Mesenchymal stem cell (in vitro differentiated cells and primary cell): ENCODE data around the gene TSC22D1.
A peak's percentile ranks its signal among the peaks of the same experiment; 100 is the strongest.

Source experiments
- DNase-seq: peaks from one replicate; pipeline ENCODE4 v3.0.0-alpha.2; 2013
- H2AFZ ChIP-seq: one replicate; pipeline ENCODE4 v1.6.1; 2013; ENCODE audit warnings: low read depth, mild to moderate bottlenecking, control low read depth, inconsistent platforms, low read length, moderate library complexity
- H2AK5ac ChIP-seq: 2 replicates; pipeline ENCODE4 v1.6.1; 2013; ENCODE audit warnings: low read length, moderate library complexity, mild to moderate bottlenecking, inconsistent platforms; ENCODE audit not compliant: severe bottlenecking
- H2BK120ac ChIP-seq: one replicate; pipeline ENCODE4 v1.6.1; 2013; ENCODE audit warnings: low read depth, mild to moderate bottlenecking, inconsistent platforms, low read length, moderate library complexity
- H2BK12ac ChIP-seq, 2 experiments: one replicate each; pipeline ENCODE4 v1.6.1; 2013; ENCODE audit warnings: inconsistent platforms in 2 of 2, low read length in 2 of 2, mild to moderate bottlenecking in 2 of 2, moderate library complexity in 2 of 2, control low read depth in 1 of 2
- H2BK15ac ChIP-seq: one replicate; pipeline ENCODE4 v1.6.1; 2013; ENCODE audit warnings: mild to moderate bottlenecking, low read depth, inconsistent platforms; ENCODE audit not compliant: poor library complexity, severe bottlenecking
- H2BK5ac ChIP-seq: 2 replicates; pipeline ENCODE4 v1.6.1; 2013; ENCODE audit warnings: low read depth, mild to moderate bottlenecking, low read length, control low read depth, inconsistent platforms; ENCODE audit not compliant: poor library complexity, severe bottlenecking
- H3K14ac ChIP-seq, 2 experiments: one replicate each; pipeline ENCODE4 v1.6.1; 2013; ENCODE audit warnings: inconsistent platforms in 2 of 2, low read length in 2 of 2, control low read depth in 1 of 2, mild to moderate bottlenecking in 1 of 2, moderate library complexity in 1 of 2
- H3K18ac ChIP-seq, 2 experiments: one replicate each; pipeline ENCODE4 v1.6.1; 2013; ENCODE audit warnings: inconsistent platforms in 2 of 2, low read length in 2 of 2, control low read depth in 1 of 2, low read depth in 1 of 2, mild to moderate bottlenecking in 1 of 2
- H3K23ac ChIP-seq, 2 experiments: one replicate each; pipeline ENCODE4 v1.6.1; 2013; ENCODE audit warnings: inconsistent platforms in 2 of 2, low read length in 2 of 2, mild to moderate bottlenecking in 2 of 2, moderate library complexity in 2 of 2, control low read depth in 1 of 2
- H3K27ac ChIP-seq: 2 replicates; pipeline ENCODE4 v1.5.1; 2013; ENCODE audit warnings: mild to moderate bottlenecking, moderate library complexity, low read length, control low read depth, inconsistent platforms; ENCODE audit not compliant: poor library complexity, severe bottlenecking
- H3K27me3 ChIP-seq, 2 experiments: 2 replicates each; pipeline versions ENCODE4 v1.6.1 to v1.7.0; 2013; ENCODE audit warnings: low read length in 2 of 2, mild to moderate bottlenecking in 2 of 2, moderate library complexity in 2 of 2, control low read depth in 1 of 2, inconsistent platforms in 1 of 2; ENCODE audit not compliant: control insufficient read depth in 1 of 2, insufficient read depth in 1 of 2
- H3K36me3 ChIP-seq, 2 experiments: 2 replicates each; pipeline versions ENCODE4 v1.6.1 to v1.7.0; 2013; ENCODE audit warnings: low read length in 2 of 2, control low read depth in 1 of 2, inconsistent platforms in 1 of 2, low read depth in 1 of 2, mild to moderate bottlenecking in 1 of 2; ENCODE audit not compliant: insufficient read depth in 2 of 2, control insufficient read depth in 1 of 2
- H3K4ac ChIP-seq, 2 experiments: one replicate each; pipeline ENCODE4 v1.6.1; 2013; ENCODE audit warnings: inconsistent platforms in 2 of 2, low read length in 2 of 2, mild to moderate bottlenecking in 2 of 2, moderate library complexity in 2 of 2, control low read depth in 1 of 2, low read depth in 1 of 2
- H3K4me1 ChIP-seq: 2 replicates; pipeline ENCODE4 v1.6.1; 2013; ENCODE audit warnings: low read depth, low read length, control low read depth; ENCODE audit not compliant: control insufficient read depth, insufficient read depth
- H3K4me2 ChIP-seq: 2 replicates; pipeline ENCODE4 v1.6.1; 2013; ENCODE audit warnings: low read length, mild to moderate bottlenecking, inconsistent platforms; ENCODE audit not compliant: poor library complexity, severe bottlenecking
- H3K4me3 ChIP-seq, 2 experiments: 2 replicates each; pipeline versions ENCODE4 v1.5.1 to v1.7.0; 2013; ENCODE audit warnings: low read length in 2 of 2, mild to moderate bottlenecking in 2 of 2, control low read depth in 1 of 2, low read depth in 1 of 2; ENCODE audit not compliant: insufficient read depth in 1 of 2
- H3K79me1 ChIP-seq: replicated peaks from 2 replicates; pipeline ENCODE4 v1.6.1; 2013; ENCODE audit warnings: mild to moderate bottlenecking, control low read depth, low read length, inconsistent platforms; ENCODE audit not compliant: poor library complexity, severe bottlenecking
- H3K9ac ChIP-seq: 2 replicates; pipeline ENCODE4 v1.7.0; 2013; ENCODE audit warnings: mild to moderate bottlenecking, low read length, moderate library complexity
- H3K9me3 ChIP-seq: 2 replicates; pipeline ENCODE4 v1.7.0; 2013; ENCODE audit warnings: mild to moderate bottlenecking, low read length; ENCODE audit not compliant: control insufficient read depth
- H4K8ac ChIP-seq: one replicate; pipeline ENCODE4 v1.6.1; 2013; ENCODE audit warnings: inconsistent platforms, mild to moderate bottlenecking, low read length, moderate library complexity
- H4K91ac ChIP-seq: one replicate; pipeline ENCODE4 v1.6.1; 2013; ENCODE audit warnings: mild to moderate bottlenecking, low read length, inconsistent platforms
- whole genome bisulfite sequencing: methylation state at CpG from one replicate; pipeline ENCODE4 v1.1.7; 2013; ENCODE audit warnings: mixed read lengths; 5-methylcytosine and 5-hydroxymethylcytosine counted together

TSC22D1 gene

DNA sequence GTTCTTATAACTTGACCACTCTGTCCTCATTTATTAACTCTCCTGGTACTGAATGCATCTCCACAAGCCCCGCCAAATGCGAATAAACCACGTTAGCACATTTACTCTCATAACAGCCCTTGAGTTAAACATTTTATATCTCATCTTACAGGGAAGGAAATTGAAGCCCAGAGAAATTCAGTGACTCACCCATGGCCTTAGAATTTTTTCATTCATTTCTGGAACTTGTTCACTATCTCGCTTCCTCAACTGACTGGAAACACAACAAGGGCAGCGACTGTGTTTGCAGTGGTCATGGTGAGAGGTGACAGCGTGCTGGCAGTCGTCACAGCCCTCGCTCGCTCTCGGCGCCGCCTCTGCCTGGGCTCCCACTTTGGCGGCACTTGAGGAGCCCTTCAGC, 163.0 kb downstream of the TSC22D1 start:
- H4K8ac ChIP-seq = no peak overlapping the region
- H4K91ac ChIP-seq = no peak overlapping the region
- H2BK120ac ChIP-seq = no peak overlapping the region
- H3K4me3 ChIP-seq = no peak overlapping the region
- H3K4me1 ChIP-seq = peaks cover 11% of the 10 kb centered on the region
- no peak overlapping the region for H3K23ac ChIP-seq
- no peak overlapping the region for H3K27ac ChIP-seq
- 90% methylated on average over 12 of the region's 13 CpGs for WGBS
- H2BK12ac ChIP-seq = no peak overlapping the region
- H3K79me1 ChIP-seq = no peaks in the 10 kb centered on the region
- no peak overlapping the region for H3K9ac ChIP-seq
- no peak overlapping the region for H2AK5ac ChIP-seq
- H3K18ac ChIP-seq = no peak overlapping the region
- H3K27me3 ChIP-seq = peaks cover 0 to 33% of the 10 kb centered on the region in 2 experiments
- no peak for DNase-seq
- H2AFZ ChIP-seq = no peak overlapping the region
- H3K9me3 ChIP-seq = no peaks in the 10 kb centered on the region
- H3K4ac ChIP-seq = no peak overlapping the region
- H3K4me2 ChIP-seq = no peak overlapping the region
- no peaks in the 10 kb centered on the region for H3K36me3 ChIP-seq
- H2BK15ac ChIP-seq = no peak overlapping the region
- no peak overlapping the region for H2BK5ac ChIP-seq
- H3K14ac ChIP-seq = no peak overlapping the region

DNA sequence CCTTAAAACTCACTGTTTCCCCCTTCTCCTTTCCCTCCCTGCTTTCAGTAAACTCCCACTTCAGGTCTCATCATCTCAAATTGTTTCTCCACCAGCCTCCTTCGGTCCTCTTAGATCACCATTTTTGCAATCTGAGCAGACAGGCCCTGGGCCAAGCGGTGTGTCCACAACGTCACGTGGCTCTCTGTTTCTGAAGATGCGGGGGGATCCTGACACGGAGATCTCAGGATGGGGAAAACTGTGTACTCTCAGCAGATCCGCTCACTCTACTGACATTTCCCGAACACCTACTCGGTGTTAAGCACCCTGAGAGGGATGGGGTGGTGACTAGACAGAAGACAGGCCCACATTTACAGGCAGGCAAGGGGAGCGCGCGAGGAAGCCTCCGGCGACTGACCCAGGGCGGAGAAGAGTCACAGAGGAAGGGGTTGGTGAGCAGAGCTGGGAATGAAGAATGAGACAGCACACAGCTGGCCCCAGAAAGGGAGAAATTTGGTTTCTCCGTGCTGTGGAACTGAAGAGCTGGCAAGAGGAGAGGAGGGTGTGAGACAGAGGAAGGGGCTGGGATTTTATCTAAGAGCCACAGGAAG, 163.7 kb downstream of the TSC22D1 start:
- Histone ChIP-seq H3K9me3 (no peaks in the 10 kb centered on the region), H4K91ac (no peak overlapping the region), H2AK5ac (no peak overlapping the region), H3K36me3 (no peaks in the 10 kb centered on the region), H3K27ac (no peak overlapping the region), H2BK5ac (no peak overlapping the region), H3K4me1 (peaks cover 5% of the 10 kb centered on the region), H3K14ac (no peak overlapping the region), H2BK15ac (no peak overlapping the region), H3K23ac (no peak overlapping the region), H2BK120ac (no peak overlapping the region), H2AFZ (no peak overlapping the region), H3K79me1 (no peaks in the 10 kb centered on the region), H3K4ac (peak overlapping the region in 1 of 2 experiments; percentile 1), H3K4me2 (no peak overlapping the region), H2BK12ac (peak overlapping the region in 1 of 2 experiments; percentile 42), H4K8ac (peak overlapping the region; percentile 7), H3K27me3 (peaks cover 0 to 33% of the 10 kb centered on the region in 2 experiments), H3K9ac (no peak overlapping the region), H3K4me3 (no peak overlapping the region), H3K18ac (peak overlapping the region in 1 of 2 experiments; percentile 13)
- WGBS = 92% methylated on average over 16 of the region's 16 CpGs
- DNase-seq = no peak

DNA sequence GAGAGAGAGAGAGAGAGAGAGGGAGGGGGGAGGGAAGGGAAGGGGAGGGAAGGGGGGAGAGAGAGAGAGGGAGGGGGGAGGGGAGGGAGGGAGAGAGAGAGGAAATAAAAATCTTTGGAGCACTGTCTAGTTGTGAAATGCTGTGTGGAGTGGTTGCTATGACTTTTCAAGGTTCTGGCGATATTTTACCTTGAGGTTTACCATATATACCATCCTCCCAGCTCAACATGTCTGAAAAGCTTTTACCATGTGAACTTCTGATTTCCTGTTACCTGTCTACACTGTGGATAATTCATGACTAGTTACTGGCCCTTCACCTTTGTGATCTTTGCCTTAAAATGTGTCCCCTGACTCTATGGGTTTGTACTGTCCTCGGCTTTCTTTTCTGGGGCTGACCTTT, 164.3 kb downstream of the TSC22D1 start:
- 64% methylated on average over 2 of the region's 2 CpGs for WGBS

DNA sequence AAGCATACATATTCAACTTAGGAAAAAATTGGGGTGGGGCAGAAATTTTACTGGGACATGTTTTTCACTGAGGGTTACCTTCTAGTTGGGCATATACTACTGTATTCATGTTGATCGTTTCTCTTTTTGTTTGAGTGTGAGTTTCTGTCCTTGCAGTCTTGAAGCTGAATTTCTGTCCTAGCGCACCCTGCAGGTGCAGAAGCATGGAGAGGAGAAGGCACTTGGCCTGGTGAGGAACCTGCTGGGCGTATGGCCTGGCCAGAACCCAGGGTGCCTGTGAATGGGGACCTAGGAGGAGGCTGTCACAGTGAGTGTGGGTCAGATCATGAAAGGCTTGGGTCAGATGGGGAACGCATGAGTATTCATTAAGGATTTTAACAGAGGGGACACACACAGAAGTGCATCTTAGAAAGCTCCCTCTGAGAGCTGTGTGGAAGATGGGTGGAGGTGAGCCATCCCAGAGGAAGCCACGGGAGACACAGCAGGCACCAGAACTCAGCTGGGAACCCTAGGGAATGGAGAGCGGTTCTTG, 165.7 kb downstream of the TSC22D1 start:
- H2BK15ac ChIP-seq = peak overlapping the region; percentile 17
- no peaks in the 10 kb centered on the region for H3K36me3 ChIP-seq
- WGBS = 80% methylated on average over 6 of the region's 6 CpGs

More for the DNA sequence above, 164.3 kb downstream of the TSC22D1 start:
- Histone ChIP-seq H4K91ac (no peak overlapping the region), H2BK5ac (no peak overlapping the region), H3K79me1 (no peaks in the 10 kb centered on the region), H3K9ac (no peak overlapping the region), H2AFZ (no peak overlapping the region), H3K4me3 (no peak overlapping the region), H3K27ac (no peak overlapping the region), H2BK120ac (no peak overlapping the region), H3K23ac (no peak overlapping the region), H2BK15ac (no peak overlapping the region), H3K9me3 (no peaks in the 10 kb centered on the region), H3K14ac (no peak overlapping the region), H4K8ac (no peak overlapping the region), H3K4ac (no peak overlapping the region), H2BK12ac (no peak overlapping the region), H3K18ac (no peak overlapping the region), H3K4me1 (peaks cover 3% of the 10 kb centered on the region), H2AK5ac (no peak overlapping the region), H3K4me2 (no peak overlapping the region), H3K36me3 (no peaks in the 10 kb centered on the region), H3K27me3 (peaks cover 0 to 31% of the 10 kb centered on the region in 2 experiments)
- no peak for DNase-seq

More for the DNA sequence above, 165.7 kb downstream of the TSC22D1 start:
- no peak overlapping the region for H3K18ac ChIP-seq
- peak overlapping the region; percentile 44 for H4K91ac ChIP-seq
- no peak overlapping the region for H2AK5ac ChIP-seq
- no peak for DNase-seq
- peak overlapping the region in 1 of 2 experiments; percentile 33 for H2BK12ac ChIP-seq
- H2BK5ac ChIP-seq = no peak overlapping the region
- no peak overlapping the region for H2BK120ac ChIP-seq
- peaks cover 6% of the 10 kb centered on the region for H3K4me1 ChIP-seq
- H3K14ac ChIP-seq = no peak overlapping the region
- H3K79me1 ChIP-seq = no peaks in the 10 kb centered on the region
- H3K27me3 ChIP-seq = peaks cover 0 to 35% of the 10 kb centered on the region in 2 experiments
- no peak overlapping the region for H3K9ac ChIP-seq
- H3K4ac ChIP-seq = no peak overlapping the region
- no peak overlapping the region for H3K4me2 ChIP-seq
- no peak overlapping the region for H3K27ac ChIP-seq
- H3K4me3 ChIP-seq = no peak overlapping the region
- H3K23ac ChIP-seq = no peak overlapping the region
- H3K9me3 ChIP-seq = no peaks in the 10 kb centered on the region
- no peak overlapping the region for H2AFZ ChIP-seq
- peak overlapping the region; percentile 7 for H4K8ac ChIP-seq
